LHCN-M2 (cell line): Measurements from ENCODE around the gene KRTAP4-11. TPM values are rescaled to one million over a fixed set of nuclear protein-coding genes. Genes with fewer than 3 reads are reported as not detected.

Source experiments
- DNase-seq: peaks from one replicate; pipeline ENCODE4 v3.0.0-alpha.2; 2012; ENCODE audit warnings: low read depth
- total RNA-seq: library from RNA; depleted of rRNA; stranded (reverse); fragments of >200 nt; gene quantifications from 2 replicates; pipeline ENCODE4 v1.2.3, GENCODE V29; 2014; rRNA removed

The KRTAP4-11 gene
- total RNA-seq, 1 experiment from 2014 or later, result not detected

DNA sequence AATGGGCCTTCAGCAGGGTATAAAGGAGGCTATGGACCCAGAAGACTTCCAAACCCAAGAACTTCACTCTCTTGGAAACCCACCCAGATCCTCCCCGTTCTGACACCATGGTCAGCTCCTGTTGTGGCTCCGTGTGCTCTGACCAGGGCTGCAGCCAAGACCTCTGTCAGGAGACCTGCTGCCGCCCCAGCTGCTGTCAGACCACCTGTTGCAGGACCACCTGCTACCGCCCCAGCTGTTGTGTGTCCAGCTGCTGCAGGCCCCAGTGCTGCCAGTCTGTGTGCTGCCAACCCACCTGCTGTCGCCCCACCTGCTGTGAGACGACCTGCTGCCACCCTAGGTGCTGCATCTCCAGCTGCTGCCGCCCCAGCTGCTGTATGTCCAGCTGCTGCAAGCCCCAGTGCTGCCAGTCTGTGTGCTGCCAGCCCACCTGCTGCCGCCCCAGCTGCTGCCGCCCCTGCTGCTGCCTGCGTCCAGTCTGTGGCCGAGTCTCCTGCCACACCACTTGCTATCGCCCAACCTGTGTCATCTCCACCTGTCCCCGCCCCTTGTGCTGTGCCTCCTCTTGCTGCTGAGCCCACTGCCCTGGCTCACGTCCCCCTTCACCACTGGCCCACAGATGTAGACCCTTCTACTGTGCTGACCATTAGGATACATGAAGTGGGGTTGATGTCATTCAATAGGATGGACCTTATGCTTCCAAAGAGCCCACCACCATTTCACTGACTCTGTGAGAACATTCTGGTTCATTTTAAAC is 33.9 kb downstream of the KRTAP4-11 start, which contains the start of gene KRTAP4-7:
TSS of gene KRTAP4-7 (plus strand) at position 51 of the 757 bp plus-strand sequence. CDS start at position 108, 57 bp downstream.
- DNase-seq, result peak; percentile 37

DNA sequence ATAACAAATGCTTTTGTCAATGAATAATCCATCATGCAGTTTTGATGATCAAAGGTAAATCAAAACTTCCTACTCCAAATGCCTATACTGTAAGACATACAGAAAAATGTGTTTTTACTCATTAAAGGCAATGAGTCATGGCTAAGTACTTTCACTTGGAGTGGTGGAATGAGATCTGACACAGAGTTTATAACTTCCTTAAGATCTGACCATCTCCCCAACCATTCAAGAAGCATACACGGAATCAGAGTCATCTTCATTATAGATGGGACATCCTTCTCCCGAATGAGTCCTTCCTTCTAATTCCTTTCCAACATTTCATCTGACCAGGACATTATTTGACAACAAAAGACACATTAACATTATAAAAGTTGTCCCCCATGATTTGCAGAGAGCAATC is 34.7 kb downstream of the KRTAP4-11 start:
- DNase-seq, result peak; percentile 40

DNA sequence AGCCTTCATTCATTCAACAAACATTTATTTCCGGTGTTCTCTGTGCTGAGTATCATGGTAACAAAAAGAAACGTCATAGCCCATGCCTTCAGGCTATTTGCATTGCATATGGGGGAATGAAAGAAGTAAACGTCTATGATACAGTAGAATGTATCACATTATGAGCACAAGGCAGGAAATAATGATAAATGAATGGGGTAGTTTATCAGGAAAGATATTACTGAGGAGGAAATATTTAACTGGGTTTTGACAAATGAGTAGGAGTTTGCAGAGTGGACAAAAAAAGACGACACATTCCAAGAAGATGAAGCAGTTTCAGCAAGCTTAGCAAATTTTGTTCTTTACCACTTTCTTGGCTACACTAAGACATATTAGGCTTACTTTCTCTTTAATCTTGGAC is 35.5 kb downstream of the KRTAP4-11 start:
- no peak for DNase-seq

DNA sequence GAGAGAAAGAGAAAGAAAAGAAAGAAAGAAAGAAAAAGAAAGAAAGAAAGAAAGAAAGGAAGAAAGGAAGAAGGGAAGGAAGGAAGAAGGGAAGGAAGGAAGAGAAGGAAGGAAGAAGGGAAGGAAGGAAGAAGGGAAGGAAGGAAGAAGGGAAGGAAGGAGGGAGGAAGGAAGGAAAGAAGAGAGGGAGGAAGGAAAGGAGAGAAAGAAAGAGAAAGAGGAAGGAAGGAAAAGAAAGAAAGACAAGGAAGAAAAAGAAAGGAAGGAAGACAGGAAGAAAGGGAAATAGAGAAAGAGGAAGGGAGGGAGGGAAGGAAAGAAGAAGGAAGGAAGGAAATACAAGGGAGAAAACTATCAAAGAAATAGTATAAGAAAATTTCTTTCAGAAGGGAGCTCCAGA is 41.4 kb downstream of the KRTAP4-11 start:
- no peak for DNase-seq

DNA sequence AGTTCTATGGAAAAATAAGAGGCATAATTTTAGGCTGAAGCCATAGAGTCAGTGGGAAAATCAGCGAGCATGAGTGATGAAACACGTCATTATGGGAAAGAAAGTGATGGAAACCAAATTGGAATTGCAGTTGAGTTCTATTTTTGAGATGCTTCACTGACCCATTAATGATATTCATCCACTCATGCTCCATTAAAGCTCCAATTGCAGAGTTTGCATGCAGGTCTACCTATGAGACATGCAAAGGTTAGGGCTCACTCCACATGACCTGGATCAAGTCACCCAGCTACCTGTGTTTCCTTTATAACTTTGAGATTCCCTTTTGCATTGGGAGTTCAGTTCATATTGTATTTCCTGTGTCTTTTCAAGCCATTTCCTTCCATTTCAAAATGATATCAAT is 44.5 kb downstream of the KRTAP4-11 start:
- no peak for DNase-seq

DNA sequence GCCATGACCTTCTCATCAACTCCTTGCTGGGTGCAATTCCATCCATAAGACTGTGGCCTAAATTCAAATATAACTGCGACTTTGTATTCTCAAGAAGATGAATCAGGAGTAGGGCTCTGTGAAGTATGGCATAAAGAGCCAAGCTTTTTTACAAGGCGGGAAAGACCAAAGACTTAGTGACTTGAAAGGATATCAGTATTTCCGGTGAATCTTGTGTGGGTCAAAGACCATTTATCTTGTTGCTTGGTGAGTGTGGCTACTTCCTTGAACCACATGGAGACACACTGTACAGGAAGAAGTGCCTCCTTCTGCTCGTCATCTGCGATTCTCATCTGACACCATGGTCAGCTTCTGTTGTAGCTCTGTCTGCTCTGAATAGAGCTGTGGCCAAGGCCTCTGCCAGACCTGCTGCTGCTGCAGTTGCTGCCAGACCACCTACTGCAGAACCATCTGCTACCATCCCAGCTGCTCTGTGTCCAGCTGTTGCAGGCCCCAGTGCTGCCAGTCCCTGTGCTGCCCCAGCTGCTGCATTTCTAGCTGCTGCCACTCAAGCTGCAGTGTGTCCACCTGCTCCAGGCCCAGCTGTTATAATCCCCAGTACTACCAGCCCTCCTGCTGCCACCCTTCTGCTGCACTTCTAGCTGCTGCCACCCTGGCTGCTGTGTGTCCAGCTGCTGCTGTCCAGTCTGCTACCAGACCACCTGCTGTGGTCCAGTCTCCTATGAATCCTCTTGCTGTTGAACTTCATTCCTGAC is 46.4 kb downstream of the KRTAP4-11 start:
- DNase-seq, result peak; percentile 96

DNA sequence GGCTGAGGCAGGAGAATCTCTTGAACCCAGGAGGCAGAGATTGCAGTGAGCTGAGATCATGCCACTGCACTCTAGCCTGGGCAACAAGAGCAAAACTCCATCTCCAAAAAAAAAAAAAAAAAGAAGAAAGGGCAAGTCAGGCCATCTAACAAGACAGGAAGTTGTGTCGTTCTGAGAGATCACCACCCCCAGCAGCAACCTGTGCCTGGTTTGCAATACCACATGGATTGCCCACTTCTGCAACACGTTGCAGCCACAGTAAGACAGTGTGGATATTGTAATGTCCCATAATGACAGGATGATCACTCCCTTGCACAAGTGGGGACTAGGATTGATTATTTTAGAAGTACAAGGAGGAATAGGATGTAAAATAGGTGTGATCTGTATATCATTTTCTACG is 49.1 kb downstream of the KRTAP4-11 start:
- no peak for DNase-seq

DNA sequence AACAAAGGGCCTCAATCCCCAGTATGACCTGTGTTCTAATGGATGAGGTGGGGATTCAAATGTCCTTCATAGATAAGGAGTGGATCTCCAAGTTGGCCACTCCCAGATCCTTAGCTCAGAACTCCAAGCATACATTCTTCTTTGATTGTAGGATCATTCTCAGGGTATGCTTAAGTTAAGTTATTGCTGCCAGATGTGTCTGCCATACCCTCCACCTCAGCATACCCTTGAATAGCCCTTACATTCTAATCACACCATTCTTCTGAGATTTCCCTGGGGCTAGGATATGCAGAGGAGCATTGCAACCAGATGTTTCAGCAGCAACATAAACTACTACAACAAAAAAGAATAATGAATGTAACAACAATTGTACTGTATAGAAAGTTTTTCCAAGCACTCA is 50.9 kb downstream of the KRTAP4-11 start:
- no peak for DNase-seq

Other genes with a start within 250 kb of the KRTAP4-11 start
- gene KRT20, start 233.1 kb downstream of the KRTAP4-11 start, total RNA-seq, result not detected in 2 replicates
- gene KRT23, start 180.7 kb downstream of the KRTAP4-11 start, total RNA-seq, result not detected in 2 replicates
- not detected in 2 replicates for gene KRT39, start 151.4 kb downstream of the KRTAP4-11 start, total RNA-seq
- not detected in 2 replicates for gene KRT40, start 134.0 kb downstream of the KRTAP4-11 start, total RNA-seq
- not detected in 2 replicates for gene KRTAP3-3, start 124.2 kb downstream of the KRTAP4-11 start, total RNA-seq
- not detected in 2 replicates for gene KRTAP3-2, start 118.5 kb downstream of the KRTAP4-11 start, total RNA-seq
- gene KRTAP3-1, start 109.2 kb downstream of the KRTAP4-11 start, total RNA-seq, result not detected in 2 replicates
- gene KRTAP1-5, start 91.2 kb downstream of the KRTAP4-11 start, total RNA-seq, result 2.8 and 6.0 TPM in 2 replicates
- gene KRTAP1-4, start 88.2 kb downstream of the KRTAP4-11 start, total RNA-seq, result not detected in 2 replicates
- not detected in 2 replicates for gene KRTAP1-3, start 83.5 kb downstream of the KRTAP4-11 start, total RNA-seq
- not detected in 2 replicates for gene KRTAP1-1, start 76.9 kb downstream of the KRTAP4-11 start, total RNA-seq
- gene KRTAP2-1, start 71.1 kb downstream of the KRTAP4-11 start, total RNA-seq, result not detected in 2 replicates
- not detected in 2 replicates for gene KRTAP2-2, start 63.1 kb downstream of the KRTAP4-11 start, total RNA-seq
- 0.80 and 3.4 TPM in 2 replicates for gene KRTAP2-3, start 58.3 kb downstream of the KRTAP4-11 start, total RNA-seq
- not detected in 2 replicates for gene KRTAP2-4, start 52.5 kb downstream of the KRTAP4-11 start, total RNA-seq
- not detected in 2 replicates for gene KRTAP4-7, start 34.2 kb downstream of the KRTAP4-11 start, total RNA-seq
- gene KRTAP4-8, start 20.2 kb downstream of the KRTAP4-11 start, total RNA-seq, result not detected in 2 replicates
- not detected in 2 replicates for gene KRTAP4-16, start 16.2 kb downstream of the KRTAP4-11 start, total RNA-seq
- gene KRTAP4-9, start 13.0 kb downstream of the KRTAP4-11 start, total RNA-seq, result not detected in 2 replicates
- gene KRTAP4-12, start 5.8 kb upstream of the KRTAP4-11 start, total RNA-seq, result not detected in 2 replicates
- gene KRTAP4-6, start 22.2 kb upstream of the KRTAP4-11 start, total RNA-seq, result not detected in 2 replicates
- gene KRTAP4-5, start 31.5 kb upstream of the KRTAP4-11 start, total RNA-seq, result not detected in 2 replicates
- gene KRTAP4-4, start 42.4 kb upstream of the KRTAP4-11 start, total RNA-seq, result not detected in 2 replicates
- gene KRTAP4-3, start 49.8 kb upstream of the KRTAP4-11 start, total RNA-seq, result not detected in 2 replicates
- not detected in 2 replicates for gene KRTAP4-2, start 59.8 kb upstream of the KRTAP4-11 start, total RNA-seq
- not detected in 2 replicates for gene KRTAP4-1, start 66.5 kb upstream of the KRTAP4-11 start, total RNA-seq
- not detected in 2 replicates for gene KRTAP9-1, start 71.5 kb upstream of the KRTAP4-11 start, total RNA-seq
- not detected in 2 replicates for gene KRTAP9-2, start 108.3 kb upstream of the KRTAP4-11 start, total RNA-seq
- gene KRTAP9-3, start 114.1 kb upstream of the KRTAP4-11 start, total RNA-seq, result not detected in 2 replicates
- gene KRTAP9-8, start 119.6 kb upstream of the KRTAP4-11 start, total RNA-seq, result not detected in 2 replicates
- gene KRTAP9-4, start 131.3 kb upstream of the KRTAP4-11 start, total RNA-seq, result not detected in 2 replicates
- gene KRTAP9-9, start 137.0 kb upstream of the KRTAP4-11 start, total RNA-seq, result not detected in 2 replicates
- not detected in 2 replicates for gene KRTAP9-6, start 147.0 kb upstream of the KRTAP4-11 start, total RNA-seq
- gene KRTAP9-7, start 157.3 kb upstream of the KRTAP4-11 start, total RNA-seq, result not detected in 2 replicates
- not detected in 2 replicates for gene KRTAP29-1, start 184.5 kb upstream of the KRTAP4-11 start, total RNA-seq
- gene KRTAP16-1, start 190.9 kb upstream of the KRTAP4-11 start, total RNA-seq, result not detected in 2 replicates
- gene KRTAP17-1, start 197.3 kb upstream of the KRTAP4-11 start, total RNA-seq, result not detected in 2 replicates
- gene KRT33A, start 232.5 kb upstream of the KRTAP4-11 start, total RNA-seq, result not detected in 2 replicates